GM12878 (cell line): ENCODE data around the gene SCAMP4. TPM values are rescaled to one million over a fixed set of nuclear protein-coding genes. Genes with fewer than 3 reads are reported as not detected.

ENCODE experiments used
- ATAC-seq: fragments of 200-7000 bp; cut with Tn5 transposase; 3 replicates; pipeline ENCODE4 v1.9.1; 2020; ENCODE audit warnings: mild to moderate bottlenecking, moderate library complexity
- BruUV-seq: library from RNA; stranded (reverse); fragments of 400-500 nt; replicated peaks from 2 replicates; lab custom pipeline; 2021; lab: Mats Ljungman, UMichigan
- CTCF ChIA-PET: fragments of 300-600 bp; sonication (Branson Sonifier 250); formaldehyde crosslinking; extraction: SDS; loops from one replicate; lab custom pipeline; 2021; ENCODE audit warnings: inconsistent platforms; lab: Yijun Ruan, JAX
- POLR2A ChIA-PET: fragments of 350-600 bp; formaldehyde crosslinking; extraction: SDS; loops from one replicate; lab custom pipeline; 2021; ENCODE audit warnings: inconsistent platforms; lab: Charles Lee
- RAD21 ChIA-PET: fragments of 300-600 bp; sonication (Branson Sonifier 250); formaldehyde crosslinking; loops from one replicate; lab custom pipeline; 2023; ENCODE audit warnings: antibody characterized with exemption; ENCODE audit not compliant: unreplicated experiment; lab: Charles Lee
- SMC1A ChIA-PET: fragments of 300-600 bp; sonication (Branson Sonifier 250); formaldehyde crosslinking; loops from one replicate; lab custom pipeline; 2023; ENCODE audit not compliant: unreplicated experiment, uncharacterized antibody; lab: Charles Lee
- DNase-seq: peaks from one replicate; pipeline ENCODE4 v3.0.0-alpha.2; 2011; ENCODE audit warnings: low read depth, low spot score
- FAIRE-seq: peaks from 3 replicates; lab custom pipeline; 2011; peaks lifted over from hg19 to GRCh38; lab: Jason Lieb, UNC
- H2AFZ ChIP-seq: 2 replicates; pipeline ENCODE4 v1.6.0; 2011; ENCODE audit warnings: low read depth, low read length, control low read depth; ENCODE audit not compliant: control insufficient read depth
- H3K27ac ChIP-seq: 2 replicates; pipeline ENCODE4 v1.5.1; 2011; ENCODE audit warnings: control low read depth; ENCODE audit not compliant: control insufficient read depth, insufficient read depth
- H3K27me3 ChIP-seq, 2 experiments: replicated peaks in 1 of 2; 2 replicates each; pipeline versions ENCODE4 v1.6.0 to v1.6.1; 2011; ENCODE audit warnings: low read length in 1 of 2; ENCODE audit not compliant: control insufficient read depth in 2 of 2, insufficient read depth in 2 of 2
- H3K36me3 ChIP-seq, 2 experiments: 2 replicates each; pipeline ENCODE4 v1.5.1; 2011; ENCODE audit warnings: low read length in 1 of 2; ENCODE audit not compliant: control insufficient read depth in 2 of 2, insufficient read depth in 2 of 2
- H3K4me1 ChIP-seq: 2 replicates; pipeline ENCODE4 v1.6.1; 2011; ENCODE audit warnings: mild to moderate bottlenecking, low read length, moderate library complexity, mixed read lengths; ENCODE audit not compliant: control insufficient read depth, insufficient read depth
- H3K4me2 ChIP-seq: 2 replicates; pipeline ENCODE4 v1.6.0; 2011; ENCODE audit warnings: control low read depth; ENCODE audit not compliant: control insufficient read depth, insufficient read depth
- H3K4me3 ChIP-seq: fragments of 200-600 bp; sonication (generic); 2 replicates; pipeline ENCODE4 v1.5.1; 2016
- H3K79me2 ChIP-seq: 2 replicates; pipeline ENCODE4 v1.6.0; 2011; ENCODE audit warnings: low read length; ENCODE audit not compliant: control insufficient read depth, insufficient read depth
- H3K9ac ChIP-seq: 2 replicates; pipeline ENCODE4 v1.8.0; 2011; ENCODE audit warnings: low read length, control low read depth, mixed read lengths; ENCODE audit not compliant: control insufficient read depth, insufficient read depth
- H3K9me3 ChIP-seq: replicated peaks from 3 replicates; pipeline ENCODE4 v1.5.1; 2011; ENCODE audit warnings: mild to moderate bottlenecking, low read length; ENCODE audit not compliant: control insufficient read depth, insufficient read depth
- H4K20me1 ChIP-seq: 2 replicates; pipeline ENCODE4 v1.6.0; 2011; ENCODE audit not compliant: control insufficient read depth, insufficient read depth
- BCL11A ChIP-seq: IDR thresholded peaks from 2 replicates; pipeline ENCODE4 v1.6.1; 2011; ENCODE audit warnings: low read depth, low read length
- FOS ChIP-seq: IDR thresholded peaks from 3 replicates; pipeline ENCODE4 v1.6.1; 2011; ENCODE audit warnings: borderline replicate concordance; ENCODE audit not compliant: insufficient read length; ENCODE audit errors: extremely low read depth
- FOXK2 ChIP-seq: fragments of 450-650 bp; IDR thresholded peaks from 2 replicates; pipeline ENCODE4 v1.6.1; 2017; ENCODE audit warnings: mild to moderate bottlenecking, moderate library complexity
- NFYA ChIP-seq: IDR thresholded peaks from 2 replicates; pipeline ENCODE4 v1.6.1; 2011; ENCODE audit warnings: low read depth, mild to moderate bottlenecking, low read length, improper control_type of control experiment, borderline replicate concordance
- POU2F2 ChIP-seq: IDR thresholded peaks from 3 replicates; pipeline ENCODE4 v1.6.1; 2011; ENCODE audit warnings: low read depth, mild to moderate bottlenecking, low read length, borderline replicate concordance
- SREBF2 ChIP-seq: IDR thresholded peaks from 2 replicates; pipeline ENCODE4 v1.6.1; 2012; ENCODE audit warnings: mild to moderate bottlenecking, low read length
- ZSCAN29 ChIP-seq: fragments of 450-650 bp; IDR thresholded peaks from 2 replicates; pipeline ENCODE4 v1.6.1; 2017; ENCODE audit warnings: mild to moderate bottlenecking, moderate library complexity
- WGBS: methylation state at CpG from one replicate; pipeline ENCODE4 v1.1.6; 2016; ENCODE audit warnings: low lambda C conversion rate; ENCODE audit not compliant: insufficient replicate concordance, insufficient coverage; ENCODE audit errors: missing lambda C conversion rate; 5-methylcytosine and 5-hydroxymethylcytosine counted together
- in situ Hi-C: fragments of 300-500 bp; cut with MboI; formaldehyde crosslinking; loops from 9 replicates; pipeline ENCODE4 v1.14.3; 2018; ENCODE audit warnings: mixed read lengths
- intact Hi-C: fragments of 100-400 bp; cut with micrococcal nuclease; formaldehyde crosslinking; loops from one replicate; pipeline ENCODE4 v1.14.2; 2022; ENCODE audit not compliant: unreplicated experiment
- polyA plus RNA-seq, 11 experiments: library from polyadenylated mRNA; depleted of rRNA in 4 of 11; unstranded in 6 of 11; stranded (reverse) in 5 of 11; fragments of >200 nt; fragmentation: Nextera tagmentation in 4 of 11; fragmentation: Illumina TruSeq in 1 of 11; extraction: Ambion mirVana in 4 of 11; extraction: Trizol in 1 of 11; gene quantifications; 1 replicate in 1 of 11; 2 replicates in 10 of 11; pipeline versions ENCODE4 v1.2.1 to v1.2.3, GENCODE V29; 2011 to 2016; ENCODE audit warnings: inconsistent platforms in 2 of 11, missing spikeins in 2 of 11, low read depth in 1 of 11
- total RNA-seq, 4 experiments: library from RNA; depleted of rRNA in 3 of 4; stranded (reverse); fragments of >200 nt in 3 of 4; fragmentation: Illumina TruSeq in 1 of 4; extraction: Trizol in 1 of 4; gene quantifications; 2 replicates each; pipeline versions ENCODE4 v1.2.1 to v1.2.3, GENCODE V29; 2013 to 2021
- TF ChIP-seq, protein P1 (sequence below): fragments of 450-650 bp; IDR thresholded peaks from 2 replicates; pipeline ENCODE4 v1.6.1; 2017; ENCODE audit warnings: mild to moderate bottlenecking, moderate library complexity
- TF ChIP-seq, protein P2 (sequence below): IDR thresholded peaks from 2 replicates; pipeline ENCODE4 v1.6.1; 2012; ENCODE audit warnings: mild to moderate bottlenecking, low read depth, low read length
- TF ChIP-seq, protein P3 (sequence below): fragments of 150-350 bp; IDR thresholded peaks from 2 replicates; pipeline ENCODE4 v1.6.1; 2016; ENCODE audit warnings: low read depth, low read length

The SCAMP4 gene
- total and polyA plus RNA-seq, 10 of the 15 experiments (the other 5 are each of a cell fraction or from before 2014, with no cell fraction given) = 0.63 to 34.7 (median 12.8) TPM

DNA sequence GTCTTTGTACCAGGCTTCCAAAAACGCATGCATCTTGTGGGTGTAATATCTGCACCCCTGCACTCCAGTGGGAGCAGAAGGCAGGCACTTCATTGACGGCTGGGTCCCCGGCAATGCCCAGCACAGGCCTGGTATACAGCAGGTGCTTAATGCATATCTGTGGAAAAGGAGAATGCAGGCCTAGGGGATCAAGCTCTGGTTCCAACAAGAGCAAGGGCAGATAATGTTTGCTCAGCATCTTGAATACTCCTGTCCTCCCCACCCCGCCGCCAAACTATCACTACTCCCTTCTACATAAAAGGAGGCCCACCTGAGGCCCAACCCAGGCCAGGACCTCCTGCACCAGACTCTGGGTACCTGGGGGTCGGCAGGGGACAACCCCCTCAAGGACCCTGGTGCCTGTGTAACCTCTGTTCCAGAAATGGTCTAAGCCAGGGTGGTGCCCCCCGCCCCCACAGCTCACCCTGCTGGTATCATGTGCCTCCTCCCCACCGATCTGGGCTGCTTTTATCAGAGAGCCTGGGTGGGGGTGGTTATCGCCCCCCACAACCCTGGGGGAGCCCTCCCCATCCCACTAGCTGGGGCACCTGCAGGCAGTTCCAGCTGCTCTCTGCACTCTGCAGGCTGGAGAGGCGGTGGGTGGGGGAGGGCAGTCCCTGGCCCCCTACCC lies 46.7 kb upstream of the SCAMP4 start:
- H3K36me3 ChIP-seq = peaks cover 0 to 1% of the 10 kb centered on the region in 2 experiments; a peak in 1 of 4 replicates
- in situ Hi-C loops = loop anchor here (25.0 kb wide), 1 partner anchor 1504 kb away; the partner anchor contains the start of gene NFIC
- ChIA-PET RAD21 (no interaction called here), POLR2A (interaction anchor here (1.3 to 2.6 kb wide), 2 partner anchors 10 to 17 kb away, joined by 3 to 15 read pairs; no protein-coding TSS in a partner anchor), SMC1A (no interaction called here), CTCF (interaction anchor here (0.7 to 2.8 kb wide), 3 partner anchors 9 to 72 kb away, joined by 3 to 11 read pairs (median 3); partner anchors contain the start of gene REXO1)
- H3K27me3 ChIP-seq = no peaks in the 10 kb centered on the region
- no peak overlapping the region for H3K9ac ChIP-seq
- peaks cover 7% of the 10 kb centered on the region; the same call in 1 of the 2 replicates for H4K20me1 ChIP-seq
- H3K27ac ChIP-seq = no peak overlapping the region
- no peaks in the 10 kb centered on the region for H3K9me3 ChIP-seq
- TF ChIP-seq, protein P1, sequence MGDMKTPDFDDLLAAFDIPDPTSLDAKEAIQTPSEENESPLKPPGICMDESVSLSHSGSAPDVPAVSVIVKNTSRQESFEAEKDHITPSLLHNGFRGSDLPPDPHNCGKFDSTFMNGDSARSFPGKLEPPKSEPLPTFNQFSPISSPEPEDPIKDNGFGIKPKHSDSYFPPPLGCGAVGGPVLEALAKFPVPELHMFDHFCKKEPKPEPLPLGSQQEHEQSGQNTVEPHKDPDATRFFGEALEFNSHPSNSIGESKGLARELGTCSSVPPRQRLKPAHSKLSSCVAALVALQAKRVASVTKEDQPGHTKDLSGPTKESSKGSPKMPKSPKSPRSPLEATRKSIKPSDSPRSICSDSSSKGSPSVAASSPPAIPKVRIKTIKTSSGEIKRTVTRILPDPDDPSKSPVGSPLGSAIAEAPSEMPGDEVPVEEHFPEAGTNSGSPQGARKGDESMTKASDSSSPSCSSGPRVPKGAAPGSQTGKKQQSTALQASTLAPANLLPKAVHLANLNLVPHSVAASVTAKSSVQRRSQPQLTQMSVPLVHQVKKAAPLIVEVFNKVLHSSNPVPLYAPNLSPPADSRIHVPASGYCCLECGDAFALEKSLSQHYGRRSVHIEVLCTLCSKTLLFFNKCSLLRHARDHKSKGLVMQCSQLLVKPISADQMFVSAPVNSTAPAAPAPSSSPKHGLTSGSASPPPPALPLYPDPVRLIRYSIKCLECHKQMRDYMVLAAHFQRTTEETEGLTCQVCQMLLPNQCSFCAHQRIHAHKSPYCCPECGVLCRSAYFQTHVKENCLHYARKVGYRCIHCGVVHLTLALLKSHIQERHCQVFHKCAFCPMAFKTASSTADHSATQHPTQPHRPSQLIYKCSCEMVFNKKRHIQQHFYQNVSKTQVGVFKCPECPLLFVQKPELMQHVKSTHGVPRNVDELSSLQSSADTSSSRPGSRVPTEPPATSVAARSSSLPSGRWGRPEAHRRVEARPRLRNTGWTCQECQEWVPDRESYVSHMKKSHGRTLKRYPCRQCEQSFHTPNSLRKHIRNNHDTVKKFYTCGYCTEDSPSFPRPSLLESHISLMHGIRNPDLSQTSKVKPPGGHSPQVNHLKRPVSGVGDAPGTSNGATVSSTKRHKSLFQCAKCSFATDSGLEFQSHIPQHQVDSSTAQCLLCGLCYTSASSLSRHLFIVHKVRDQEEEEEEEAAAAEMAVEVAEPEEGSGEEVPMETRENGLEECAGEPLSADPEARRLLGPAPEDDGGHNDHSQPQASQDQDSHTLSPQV = no peak
- TF ChIP-seq ZSCAN29 (no peak), FOXK2 (no peak), POU2F2 (no peak), NFYA (no peak), BCL11A (no peak), SREBF2 (no peak), FOS (no peak)
- TF ChIP-seq, protein P2, sequence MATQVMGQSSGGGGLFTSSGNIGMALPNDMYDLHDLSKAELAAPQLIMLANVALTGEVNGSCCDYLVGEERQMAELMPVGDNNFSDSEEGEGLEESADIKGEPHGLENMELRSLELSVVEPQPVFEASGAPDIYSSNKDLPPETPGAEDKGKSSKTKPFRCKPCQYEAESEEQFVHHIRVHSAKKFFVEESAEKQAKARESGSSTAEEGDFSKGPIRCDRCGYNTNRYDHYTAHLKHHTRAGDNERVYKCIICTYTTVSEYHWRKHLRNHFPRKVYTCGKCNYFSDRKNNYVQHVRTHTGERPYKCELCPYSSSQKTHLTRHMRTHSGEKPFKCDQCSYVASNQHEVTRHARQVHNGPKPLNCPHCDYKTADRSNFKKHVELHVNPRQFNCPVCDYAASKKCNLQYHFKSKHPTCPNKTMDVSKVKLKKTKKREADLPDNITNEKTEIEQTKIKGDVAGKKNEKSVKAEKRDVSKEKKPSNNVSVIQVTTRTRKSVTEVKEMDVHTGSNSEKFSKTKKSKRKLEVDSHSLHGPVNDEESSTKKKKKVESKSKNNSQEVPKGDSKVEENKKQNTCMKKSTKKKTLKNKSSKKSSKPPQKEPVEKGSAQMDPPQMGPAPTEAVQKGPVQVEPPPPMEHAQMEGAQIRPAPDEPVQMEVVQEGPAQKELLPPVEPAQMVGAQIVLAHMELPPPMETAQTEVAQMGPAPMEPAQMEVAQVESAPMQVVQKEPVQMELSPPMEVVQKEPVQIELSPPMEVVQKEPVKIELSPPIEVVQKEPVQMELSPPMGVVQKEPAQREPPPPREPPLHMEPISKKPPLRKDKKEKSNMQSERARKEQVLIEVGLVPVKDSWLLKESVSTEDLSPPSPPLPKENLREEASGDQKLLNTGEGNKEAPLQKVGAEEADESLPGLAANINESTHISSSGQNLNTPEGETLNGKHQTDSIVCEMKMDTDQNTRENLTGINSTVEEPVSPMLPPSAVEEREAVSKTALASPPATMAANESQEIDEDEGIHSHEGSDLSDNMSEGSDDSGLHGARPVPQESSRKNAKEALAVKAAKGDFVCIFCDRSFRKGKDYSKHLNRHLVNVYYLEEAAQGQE = no peak
- TF ChIP-seq, protein P3, sequence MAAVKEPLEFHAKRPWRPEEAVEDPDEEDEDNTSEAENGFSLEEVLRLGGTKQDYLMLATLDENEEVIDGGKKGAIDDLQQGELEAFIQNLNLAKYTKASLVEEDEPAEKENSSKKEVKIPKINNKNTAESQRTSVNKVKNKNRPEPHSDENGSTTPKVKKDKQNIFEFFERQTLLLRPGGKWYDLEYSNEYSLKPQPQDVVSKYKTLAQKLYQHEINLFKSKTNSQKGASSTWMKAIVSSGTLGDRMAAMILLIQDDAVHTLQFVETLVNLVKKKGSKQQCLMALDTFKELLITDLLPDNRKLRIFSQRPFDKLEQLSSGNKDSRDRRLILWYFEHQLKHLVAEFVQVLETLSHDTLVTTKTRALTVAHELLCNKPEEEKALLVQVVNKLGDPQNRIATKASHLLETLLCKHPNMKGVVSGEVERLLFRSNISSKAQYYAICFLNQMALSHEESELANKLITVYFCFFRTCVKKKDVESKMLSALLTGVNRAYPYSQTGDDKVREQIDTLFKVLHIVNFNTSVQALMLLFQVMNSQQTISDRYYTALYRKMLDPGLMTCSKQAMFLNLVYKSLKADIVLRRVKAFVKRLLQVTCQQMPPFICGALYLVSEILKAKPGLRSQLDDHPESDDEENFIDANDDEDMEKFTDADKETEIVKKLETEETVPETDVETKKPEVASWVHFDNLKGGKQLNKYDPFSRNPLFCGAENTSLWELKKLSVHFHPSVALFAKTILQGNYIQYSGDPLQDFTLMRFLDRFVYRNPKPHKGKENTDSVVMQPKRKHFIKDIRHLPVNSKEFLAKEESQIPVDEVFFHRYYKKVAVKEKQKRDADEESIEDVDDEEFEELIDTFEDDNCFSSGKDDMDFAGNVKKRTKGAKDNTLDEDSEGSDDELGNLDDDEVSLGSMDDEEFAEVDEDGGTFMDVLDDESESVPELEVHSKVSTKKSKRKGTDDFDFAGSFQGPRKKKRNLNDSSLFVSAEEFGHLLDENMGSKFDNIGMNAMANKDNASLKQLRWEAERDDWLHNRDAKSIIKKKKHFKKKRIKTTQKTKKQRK = no peak
- peak; percentile 7 for FAIRE-seq
- H3K4me2 ChIP-seq = peak overlapping the region; percentile 55; the same call in 1 of the 2 replicates
- ATAC-seq = no peak
- peaks cover 84% of the 10 kb centered on the region for H3K79me2 ChIP-seq
- intact Hi-C loops = no loop called here
- no peak overlapping the region for H2AFZ ChIP-seq
- BruUV-seq = no TSS peak
- WGBS = 53% methylated on average over 10 of the region's 10 CpGs
- no peak overlapping the region for H3K4me3 ChIP-seq
- H3K4me1 ChIP-seq = peaks cover 14% of the 10 kb centered on the region
- DNase-seq = no peak
